ENCODE data around the gene ITPR1.
A peak's percentile ranks its signal among the peaks of the same experiment; 100 is the strongest.

Gene ITPR1

DNA sequence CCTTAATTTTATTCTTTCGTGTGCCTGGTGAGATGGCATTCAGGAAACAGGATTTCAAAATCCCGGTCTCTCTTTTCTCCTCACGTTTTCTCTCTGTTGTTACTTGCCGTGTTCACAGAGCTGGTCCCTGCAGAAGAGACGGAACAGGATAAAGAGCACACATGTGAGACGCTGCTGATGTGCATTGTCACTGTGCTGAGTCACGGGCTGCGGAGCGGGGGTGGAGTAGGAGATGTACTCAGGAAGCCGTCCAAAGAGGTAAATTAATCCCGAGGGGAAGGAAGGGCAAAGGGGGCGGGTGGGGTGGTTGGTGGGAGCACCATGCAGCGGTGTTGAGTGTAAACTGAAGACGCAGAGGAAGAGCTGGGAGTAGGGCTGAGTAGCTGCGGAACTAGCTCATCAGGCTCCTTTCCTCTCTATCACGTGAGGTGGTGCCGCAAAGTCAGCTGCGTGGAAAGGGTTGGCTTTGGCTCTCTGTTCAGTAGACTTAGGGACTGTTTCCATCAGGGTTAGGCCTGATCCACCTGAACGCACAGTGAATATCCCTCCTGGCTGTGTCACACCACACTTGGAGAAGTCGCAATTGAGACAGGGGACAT is 321.3 kb downstream of the ITPR1 start:
- Histone ChIP-seq H3K27me3 (replicated peaks) (no peaks in the 10 kb centered on the region), H3K36me3 (replicated peaks) (no peaks in the 10 kb centered on the region), H3K4me3 (ENCODE audit: low read depth, low read length) (no peak overlapping the region), H3K27ac (no peak overlapping the region)
- peak; percentile 41 for DNase-seq
- TF ChIP-seq, protein P1, sequence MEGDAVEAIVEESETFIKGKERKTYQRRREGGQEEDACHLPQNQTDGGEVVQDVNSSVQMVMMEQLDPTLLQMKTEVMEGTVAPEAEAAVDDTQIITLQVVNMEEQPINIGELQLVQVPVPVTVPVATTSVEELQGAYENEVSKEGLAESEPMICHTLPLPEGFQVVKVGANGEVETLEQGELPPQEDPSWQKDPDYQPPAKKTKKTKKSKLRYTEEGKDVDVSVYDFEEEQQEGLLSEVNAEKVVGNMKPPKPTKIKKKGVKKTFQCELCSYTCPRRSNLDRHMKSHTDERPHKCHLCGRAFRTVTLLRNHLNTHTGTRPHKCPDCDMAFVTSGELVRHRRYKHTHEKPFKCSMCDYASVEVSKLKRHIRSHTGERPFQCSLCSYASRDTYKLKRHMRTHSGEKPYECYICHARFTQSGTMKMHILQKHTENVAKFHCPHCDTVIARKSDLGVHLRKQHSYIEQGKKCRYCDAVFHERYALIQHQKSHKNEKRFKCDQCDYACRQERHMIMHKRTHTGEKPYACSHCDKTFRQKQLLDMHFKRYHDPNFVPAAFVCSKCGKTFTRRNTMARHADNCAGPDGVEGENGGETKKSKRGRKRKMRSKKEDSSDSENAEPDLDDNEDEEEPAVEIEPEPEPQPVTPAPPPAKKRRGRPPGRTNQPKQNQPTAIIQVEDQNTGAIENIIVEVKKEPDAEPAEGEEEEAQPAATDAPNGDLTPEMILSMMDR (IDR thresholded peaks at IDR 0.05; ENCODE audit: low read depth, low read length, missing control alignments): no peak
- in situ Hi-C loops (cut with HindIII; ENCODE audit: low pct_ligation_motif_present, low sequenced_read_pairs): no loop called here

DNA sequence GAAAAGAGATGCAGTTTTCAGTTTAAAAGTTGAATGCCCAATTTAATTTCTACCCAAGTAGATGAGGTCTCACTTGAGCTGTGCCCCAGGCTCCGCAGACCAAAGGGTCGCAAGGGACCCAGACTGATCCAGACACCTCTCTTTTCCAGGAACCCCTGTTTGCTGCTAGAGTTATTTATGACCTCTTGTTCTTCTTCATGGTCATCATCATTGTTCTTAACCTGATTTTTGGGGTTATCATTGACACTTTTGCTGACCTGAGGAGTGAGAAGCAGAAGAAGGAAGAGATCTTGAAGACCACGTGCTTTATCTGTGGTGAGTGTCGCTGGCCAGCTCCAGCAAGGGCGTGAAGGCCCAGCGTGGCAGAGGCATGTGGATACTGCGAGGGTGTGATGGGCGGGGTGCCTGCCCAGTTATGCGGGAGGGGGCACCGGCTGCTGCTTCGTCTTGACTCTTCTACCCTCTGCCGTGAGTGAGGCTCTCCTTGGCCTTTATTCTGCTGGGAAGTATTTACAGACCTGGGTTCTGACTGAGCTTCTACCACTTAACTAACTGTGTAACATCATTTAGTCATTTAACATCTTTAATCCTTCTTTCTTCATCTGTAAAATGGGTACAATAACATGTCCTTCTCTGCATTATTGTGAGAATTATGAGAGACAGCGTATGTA is 321.9 kb downstream of the ITPR1 start:
- no peaks in the 10 kb centered on the region for H3K36me3 ChIP-seq (replicated peaks)
- in situ Hi-C loops (cut with HindIII; ENCODE audit: low pct_ligation_motif_present, low sequenced_read_pairs): no loop called here

DNA sequence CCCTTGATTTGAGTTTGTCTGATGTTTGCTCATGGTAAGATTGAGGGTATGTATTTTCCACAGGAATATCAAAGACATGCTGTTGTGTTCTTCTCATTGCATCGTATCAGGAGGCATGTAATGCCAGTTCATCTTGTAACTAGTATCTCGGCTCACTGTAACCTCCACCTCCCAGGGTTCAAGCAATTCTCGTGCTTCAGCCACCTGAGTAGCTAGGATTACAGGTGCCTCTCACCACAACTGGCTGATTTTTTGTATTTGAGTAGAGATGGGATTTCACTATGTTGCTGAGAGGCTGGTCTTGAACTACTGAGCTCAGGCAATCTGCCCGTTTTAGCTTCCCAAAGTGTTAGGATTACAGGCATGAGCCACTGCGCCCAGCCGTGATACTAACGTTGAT is 323.2 kb downstream of the ITPR1 start:
- no peak for DNase-seq
- in situ Hi-C loops (cut with HindIII; ENCODE audit: low pct_ligation_motif_present, low sequenced_read_pairs): no loop called here
- Histone ChIP-seq H3K27ac (no peak overlapping the region), H3K36me3 (replicated peaks) (no peaks in the 10 kb centered on the region), H3K27me3 (replicated peaks) (no peaks in the 10 kb centered on the region), H3K4me3 (ENCODE audit: low read depth, low read length) (no peak overlapping the region)
- TF ChIP-seq, protein P1 (IDR thresholded peaks at IDR 0.05; ENCODE audit: low read depth, low read length, missing control alignments): no peak

More for the DNA sequence above, 321.9 kb downstream of the ITPR1 start:
- DNase-seq: no peak
- no peak overlapping the region for H3K27ac ChIP-seq
- no peaks in the 10 kb centered on the region for H3K27me3 ChIP-seq (replicated peaks)
- TF ChIP-seq, protein P1 (IDR thresholded peaks at IDR 0.05; ENCODE audit: low read depth, low read length, missing control alignments): no peak
- H3K4me3 ChIP-seq (ENCODE audit: low read depth, low read length): no peak overlapping the region

DNA sequence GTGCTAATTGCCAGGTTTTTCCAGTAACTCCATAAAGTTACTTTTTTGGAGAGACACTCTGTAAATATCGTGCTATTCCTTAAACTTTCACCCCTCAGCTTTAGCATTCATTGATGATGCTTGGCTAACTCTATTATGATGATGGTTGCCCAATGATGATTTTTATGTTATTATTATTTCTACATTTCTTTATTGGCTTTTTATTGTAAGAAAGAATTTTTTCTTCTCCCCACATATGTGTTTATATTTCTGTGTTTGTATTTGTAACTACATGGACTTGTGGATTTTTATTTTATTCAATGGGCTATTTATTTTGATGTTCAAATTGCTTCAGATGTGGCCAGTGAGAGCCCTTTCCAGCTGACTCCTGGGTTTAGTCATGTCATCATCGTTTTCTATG is 323.6 kb downstream of the ITPR1 start:
- Histone ChIP-seq H3K36me3 (replicated peaks) (no peaks in the 10 kb centered on the region), H3K27ac (no peak overlapping the region), H3K4me3 (ENCODE audit: low read depth, low read length) (no peak overlapping the region), H3K27me3 (replicated peaks) (no peaks in the 10 kb centered on the region)
- TF ChIP-seq, protein P1 (IDR thresholded peaks at IDR 0.05; ENCODE audit: low read depth, low read length, missing control alignments): no peak
- DNase-seq: no peak
- in situ Hi-C loops (cut with HindIII; ENCODE audit: low pct_ligation_motif_present, low sequenced_read_pairs): no loop called here

DNA sequence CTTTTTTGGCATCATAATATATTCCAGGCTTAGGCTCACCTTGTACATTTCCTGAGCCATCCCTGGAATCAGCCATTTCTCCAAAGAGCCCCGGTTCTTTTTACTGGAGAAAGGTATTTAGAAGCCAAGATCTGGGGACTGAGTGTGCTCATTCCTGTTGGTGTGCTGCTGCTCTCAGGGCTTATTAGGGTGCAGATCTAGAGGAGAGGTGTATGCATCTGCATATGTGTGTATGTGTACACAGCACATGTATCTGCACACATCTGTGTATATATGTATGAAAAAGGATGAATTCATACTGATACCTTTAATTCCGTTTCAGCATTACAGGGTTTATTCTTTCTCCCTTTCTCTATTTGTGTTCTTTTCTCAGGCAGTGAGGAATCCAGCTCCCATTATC is 324.0 kb downstream of the ITPR1 start:
- Histone ChIP-seq H3K36me3 (replicated peaks) (no peaks in the 10 kb centered on the region), H3K27ac (no peak overlapping the region), H3K27me3 (replicated peaks) (no peaks in the 10 kb centered on the region), H3K4me3 (ENCODE audit: low read depth, low read length) (no peak overlapping the region)
- TF ChIP-seq, protein P1 (IDR thresholded peaks at IDR 0.05; ENCODE audit: low read depth, low read length, missing control alignments): no peak
- in situ Hi-C loops (cut with HindIII; ENCODE audit: low pct_ligation_motif_present, low sequenced_read_pairs): no loop called here
- DNase-seq: no peak
